Measurements from ENCODE around the gene TMED1. TPM values are rescaled to one million over a fixed set of nuclear protein-coding genes. Genes with fewer than 3 reads are reported as not detected.

TMED1 gene
- total and polyA plus RNA-seq, 2 of the 13 experiments (the other 11 are each of a cell fraction or from before 2014, with no cell fraction given): 48.3 to 51.8 TPM

DNA sequence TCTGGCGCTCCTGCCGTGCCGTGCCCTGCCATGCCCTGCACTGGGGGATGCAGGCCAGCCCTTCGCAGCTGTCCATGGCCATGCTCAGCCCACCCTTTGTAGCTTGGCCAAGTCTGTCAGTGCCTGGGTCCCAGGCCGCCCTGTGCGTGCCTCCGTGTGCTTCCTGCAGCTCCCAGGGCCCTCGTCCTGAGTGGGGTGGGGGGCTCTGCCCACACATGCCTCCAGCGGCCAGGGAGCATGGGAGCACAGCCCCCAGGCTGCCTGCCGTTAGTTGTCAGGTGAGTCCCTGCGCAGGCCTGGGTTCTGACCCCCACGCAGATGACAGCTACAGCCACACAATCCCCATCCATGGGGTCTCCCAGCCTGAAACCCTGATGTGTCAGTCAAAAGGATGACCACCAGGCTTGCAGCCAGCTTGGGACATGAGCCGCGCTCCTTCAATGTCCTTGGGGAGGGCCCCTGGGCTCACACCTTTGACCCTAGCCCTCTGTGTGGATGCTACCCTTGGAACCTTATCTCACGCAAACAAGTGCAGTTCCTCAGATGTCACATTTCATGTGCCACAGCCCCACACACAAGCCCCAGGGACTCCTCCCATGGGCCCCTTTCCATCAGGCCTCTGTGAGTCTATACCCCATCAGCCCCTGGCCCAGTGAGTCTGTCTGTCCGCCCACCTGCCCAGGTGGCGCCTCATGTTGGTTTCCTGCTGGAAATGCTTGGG lies 24.5 kb downstream of the TMED1 start (continued):
- no peak for TF ChIP-seq GTF2F1 (IDR thresholded peaks at IDR 0.05; ENCODE audit: low read length)
- TF ChIP-seq KMT2A (CRISPR knock-in tag; IDR thresholded peaks at IDR 0.05): no peak
- TF ChIP-seq ISL2 (CRISPR knock-in tag; IDR thresholded peaks at IDR 0.05): no peak
- no peak for TF ChIP-seq ZNF230 (CRISPR knock-in tag; IDR thresholded peaks at IDR 0.05)
- TF ChIP-seq ZKSCAN1 (IDR thresholded peaks at IDR 0.05; ENCODE audit: low read length): no peak
- TF ChIP-seq ZNF883 (CRISPR knock-in tag; IDR thresholded peaks at IDR 0.05; ENCODE audit: not compliant biosample characterization): no peak
- TF ChIP-seq CBX5 (CRISPR knock-in tag; IDR thresholded peaks at IDR 0.05; ENCODE audit: borderline replicate concordance): no peak
- no peak for TF ChIP-seq FOXC1 (CRISPR knock-in tag; IDR thresholded peaks at IDR 0.05; ENCODE audit: borderline replicate concordance)
- TF ChIP-seq DR1 (CRISPR knock-in tag; IDR thresholded peaks at IDR 0.05): no peak
- TF ChIP-seq ZBTB20 (CRISPR knock-in tag; IDR thresholded peaks at IDR 0.05; ENCODE audit: borderline replicate concordance, low read depth): no peak
- no peak for TF ChIP-seq ASH2L (IDR thresholded peaks at IDR 0.05; ENCODE audit: insufficient read length, low read depth, low read length)
- TF ChIP-seq BHLHE40 (IDR thresholded peaks at IDR 0.05; ENCODE audit: low read length): no peak
- no peak for TF ChIP-seq SMAD3 (CRISPR knock-in tag; IDR thresholded peaks at IDR 0.05)
- TF ChIP-seq, protein P1, sequence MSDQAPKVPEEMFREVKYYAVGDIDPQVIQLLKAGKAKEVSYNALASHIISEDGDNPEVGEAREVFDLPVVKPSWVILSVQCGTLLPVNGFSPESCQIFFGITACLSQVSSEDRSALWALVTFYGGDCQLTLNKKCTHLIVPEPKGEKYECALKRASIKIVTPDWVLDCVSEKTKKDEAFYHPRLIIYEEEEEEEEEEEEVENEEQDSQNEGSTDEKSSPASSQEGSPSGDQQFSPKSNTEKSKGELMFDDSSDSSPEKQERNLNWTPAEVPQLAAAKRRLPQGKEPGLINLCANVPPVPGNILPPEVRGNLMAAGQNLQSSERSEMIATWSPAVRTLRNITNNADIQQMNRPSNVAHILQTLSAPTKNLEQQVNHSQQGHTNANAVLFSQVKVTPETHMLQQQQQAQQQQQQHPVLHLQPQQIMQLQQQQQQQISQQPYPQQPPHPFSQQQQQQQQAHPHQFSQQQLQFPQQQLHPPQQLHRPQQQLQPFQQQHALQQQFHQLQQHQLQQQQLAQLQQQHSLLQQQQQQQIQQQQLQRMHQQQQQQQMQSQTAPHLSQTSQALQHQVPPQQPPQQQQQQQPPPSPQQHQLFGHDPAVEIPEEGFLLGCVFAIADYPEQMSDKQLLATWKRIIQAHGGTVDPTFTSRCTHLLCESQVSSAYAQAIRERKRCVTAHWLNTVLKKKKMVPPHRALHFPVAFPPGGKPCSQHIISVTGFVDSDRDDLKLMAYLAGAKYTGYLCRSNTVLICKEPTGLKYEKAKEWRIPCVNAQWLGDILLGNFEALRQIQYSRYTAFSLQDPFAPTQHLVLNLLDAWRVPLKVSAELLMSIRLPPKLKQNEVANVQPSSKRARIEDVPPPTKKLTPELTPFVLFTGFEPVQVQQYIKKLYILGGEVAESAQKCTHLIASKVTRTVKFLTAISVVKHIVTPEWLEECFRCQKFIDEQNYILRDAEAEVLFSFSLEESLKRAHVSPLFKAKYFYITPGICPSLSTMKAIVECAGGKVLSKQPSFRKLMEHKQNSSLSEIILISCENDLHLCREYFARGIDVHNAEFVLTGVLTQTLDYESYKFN (CRISPR knock-in tag; conservative IDR thresholded peaks at IDR 0.05): peak; percentile 73
- 0 out of 2 replicates have a peak, but pooled peaks have one; percentile 26 for TF ChIP-seq RXRA (CRISPR knock-in tag; IDR thresholded peaks at IDR 0.05)
- TF ChIP-seq PHF20 (CRISPR knock-in tag; IDR thresholded peaks at IDR 0.05): no peak
- TF ChIP-seq NR2F6 (IDR thresholded peaks at IDR 0.05): peak; percentile 73
- TF ChIP-seq NR2F6 (CRISPR knock-in tag; IDR thresholded peaks at IDR 0.05): peak; percentile 59; the same call in 1 of the 2 replicates
- TF ChIP-seq, protein P2, sequence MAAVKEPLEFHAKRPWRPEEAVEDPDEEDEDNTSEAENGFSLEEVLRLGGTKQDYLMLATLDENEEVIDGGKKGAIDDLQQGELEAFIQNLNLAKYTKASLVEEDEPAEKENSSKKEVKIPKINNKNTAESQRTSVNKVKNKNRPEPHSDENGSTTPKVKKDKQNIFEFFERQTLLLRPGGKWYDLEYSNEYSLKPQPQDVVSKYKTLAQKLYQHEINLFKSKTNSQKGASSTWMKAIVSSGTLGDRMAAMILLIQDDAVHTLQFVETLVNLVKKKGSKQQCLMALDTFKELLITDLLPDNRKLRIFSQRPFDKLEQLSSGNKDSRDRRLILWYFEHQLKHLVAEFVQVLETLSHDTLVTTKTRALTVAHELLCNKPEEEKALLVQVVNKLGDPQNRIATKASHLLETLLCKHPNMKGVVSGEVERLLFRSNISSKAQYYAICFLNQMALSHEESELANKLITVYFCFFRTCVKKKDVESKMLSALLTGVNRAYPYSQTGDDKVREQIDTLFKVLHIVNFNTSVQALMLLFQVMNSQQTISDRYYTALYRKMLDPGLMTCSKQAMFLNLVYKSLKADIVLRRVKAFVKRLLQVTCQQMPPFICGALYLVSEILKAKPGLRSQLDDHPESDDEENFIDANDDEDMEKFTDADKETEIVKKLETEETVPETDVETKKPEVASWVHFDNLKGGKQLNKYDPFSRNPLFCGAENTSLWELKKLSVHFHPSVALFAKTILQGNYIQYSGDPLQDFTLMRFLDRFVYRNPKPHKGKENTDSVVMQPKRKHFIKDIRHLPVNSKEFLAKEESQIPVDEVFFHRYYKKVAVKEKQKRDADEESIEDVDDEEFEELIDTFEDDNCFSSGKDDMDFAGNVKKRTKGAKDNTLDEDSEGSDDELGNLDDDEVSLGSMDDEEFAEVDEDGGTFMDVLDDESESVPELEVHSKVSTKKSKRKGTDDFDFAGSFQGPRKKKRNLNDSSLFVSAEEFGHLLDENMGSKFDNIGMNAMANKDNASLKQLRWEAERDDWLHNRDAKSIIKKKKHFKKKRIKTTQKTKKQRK (IDR thresholded peaks at IDR 0.05; ENCODE audit: low read length): no peak
- TF ChIP-seq SALL1 (CRISPR knock-in tag; IDR thresholded peaks at IDR 0.05): peak; percentile 31
- no peak for TF ChIP-seq ZBTB7A (CRISPR knock-in tag; IDR thresholded peaks at IDR 0.05)
- peak; percentile 40; the same call in 1 of the 2 replicates for TF ChIP-seq NR2C2 (CRISPR knock-in tag; IDR thresholded peaks at IDR 0.05; ENCODE audit: borderline replicate concordance)
- TF ChIP-seq GABPA (IDR thresholded peaks at IDR 0.05; ENCODE audit: low read depth, low read length): no peak
- no peak for TF ChIP-seq GABPA (CRISPR knock-in tag; IDR thresholded peaks at IDR 0.05; ENCODE audit: low read depth)
- no peak for TF ChIP-seq PLRG1 (conservative IDR thresholded peaks at IDR 0.05)
- TF ChIP-seq ETV6 (CRISPR knock-in tag; conservative IDR thresholded peaks at IDR 0.05): no peak
- no peak for TF ChIP-seq NFE2 (CRISPR knock-in tag; IDR thresholded peaks at IDR 0.05)
- no peak for TF ChIP-seq ZNF816 (CRISPR knock-in tag; IDR thresholded peaks at IDR 0.05; ENCODE audit: borderline replicate concordance)
